Inflammatory macrophage (primary cell): Measurements from ENCODE around the gene BCAP31.

Experiments used
- DNase-seq, 2 donors: peaks; one replicate each; pipeline ENCODE4 v3.0.0-alpha.2; 2020 to 2022

Gene BCAP31

GRCh38 chrX:153673428-153674218 lies 50.6 kb downstream of the BCAP31 start, which contains the start of gene PNCK:
TSS of gene PNCK (minus strand) at chrX:153673813. CDS start at chrX:153673076, 737 bp downstream.
- DNase-seq, result no peak

GRCh38 chrX:153672531-153673427 lies 51.4 kb downstream of the BCAP31 start:
- DNase-seq, result no peak

- no peak for DNase-seq
Observed at GRCh38 chrX:153671589-153672530, 52.3 kb downstream of the BCAP31 start.

- no peak for DNase-seq
Observed at GRCh38 chrX:153670748-153671588, 53.2 kb downstream of the BCAP31 start.

- no peak for DNase-seq
Observed at GRCh38 chrX:153669901-153670731, 54.1 kb downstream of the BCAP31 start.

GRCh38 chrX:153669174-153669890 lies 54.9 kb downstream of the BCAP31 start:
- no peak for DNase-seq

- DNase-seq, result no peak
Observed at GRCh38 chrX:153668423-153669173, 55.6 kb downstream of the BCAP31 start.

GRCh38 chrX:153667956-153668396 lies 56.2 kb downstream of the BCAP31 start:
- peak; percentile 82 for DNase-seq

- DNase-seq, result no peak
Observed at GRCh38 chrX:153667281-153667955, 56.8 kb downstream of the BCAP31 start.

- no peak for DNase-seq
Observed at GRCh38 chrX:153665726-153666306, 58.4 kb downstream of the BCAP31 start.

- DNase-seq, result peak; percentile 4 to 41
Observed at GRCh38 chrX:153662266-153662665, 61.9 kb downstream of the BCAP31 start.

- DNase-seq, result no peak
Observed at GRCh38 chrX:153659268-153659667, 64.9 kb downstream of the BCAP31 start.

GRCh38 chrX:153657161-153657560 lies 67.0 kb downstream of the BCAP31 start:
- no peak for DNase-seq

- no peak for DNase-seq
Observed at GRCh38 chrX:153653556-153653955, 70.6 kb downstream of the BCAP31 start.

- DNase-seq, result peak in 1 of 2 donors; percentile 8
Observed at GRCh38 chrX:153651540-153652079, 72.6 kb downstream of the BCAP31 start.

GRCh38 chrX:153650959-153651358 lies 73.2 kb downstream of the BCAP31 start:
- DNase-seq, result no peak
